Measurements from ENCODE around the gene GSS. TPM values are rescaled to one million over a fixed set of nuclear protein-coding genes. Genes with fewer than 3 reads are reported as not detected.
A peak's percentile ranks its signal among the peaks of the same experiment; 100 is the strongest.

Gene GSS
- total RNA-seq, 6 donors from 2014 or later = 26.1 to 106 (median 34.3) TPM

DNA sequence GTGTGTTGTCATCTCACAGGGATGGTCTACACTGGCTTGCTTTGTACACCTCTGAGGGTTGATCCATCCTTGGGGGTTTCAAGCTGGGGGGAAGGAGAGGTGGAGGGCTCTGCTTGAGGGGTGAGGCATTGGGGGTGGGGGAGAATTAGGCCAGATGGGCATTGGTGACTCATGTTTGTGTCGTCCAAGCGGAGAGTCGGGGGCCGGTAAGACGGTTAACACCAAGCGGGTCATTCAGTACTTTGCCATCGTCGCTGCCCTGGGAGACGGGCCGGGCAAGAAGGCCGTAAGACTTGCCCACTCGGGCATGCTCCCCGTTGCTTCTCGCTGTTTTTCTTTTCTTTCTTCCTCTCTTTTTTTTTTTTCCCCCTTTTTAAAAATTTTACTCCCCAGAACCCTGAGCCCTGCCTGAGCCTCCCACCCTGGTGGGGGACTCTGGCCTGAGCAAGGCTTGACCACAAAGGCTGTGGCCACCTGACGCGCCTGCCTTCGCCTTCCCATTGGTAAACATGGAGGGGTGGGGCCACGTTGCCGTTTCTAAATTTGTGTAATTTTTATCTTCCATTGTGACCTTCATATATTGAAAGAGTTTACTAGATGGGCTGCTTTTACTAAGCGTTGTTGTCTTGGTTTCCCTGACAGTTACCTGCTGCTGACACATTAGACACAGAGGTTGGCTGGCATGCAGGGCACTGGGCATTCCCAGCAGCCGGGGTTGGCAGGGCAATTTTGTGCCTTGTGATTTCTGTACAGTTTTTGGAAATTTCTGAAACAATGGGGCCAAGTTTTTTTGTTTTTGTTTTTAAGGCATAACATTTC lies 26.9 kb upstream of the GSS start:
- H3K9me3 ChIP-seq = no peaks in the 10 kb centered on the region
- no peak for TF ChIP-seq EP300 (IDR thresholded peaks at IDR 0.05)
- H3K4me3 ChIP-seq = no peak overlapping the region
- ATAC-seq (ENCODE audit: low FRiP score in 2 of 2) = no peak
- H3K27ac ChIP-seq = no peak overlapping the region
- H3K36me3 ChIP-seq = no peaks in the 10 kb centered on the region
- peaks cover 0 to 3% (median 0%) of the 10 kb centered on the region in 4 donors for H3K27me3 ChIP-seq
- no peak for DNase-seq
- peaks cover 0 to 10% (median 1%) of the 10 kb centered on the region in 4 donors for H3K4me1 ChIP-seq
- WGBS, 2 donors = 90 to 91% methylated on average over 21 of the region's 21 CpGs

DNA sequence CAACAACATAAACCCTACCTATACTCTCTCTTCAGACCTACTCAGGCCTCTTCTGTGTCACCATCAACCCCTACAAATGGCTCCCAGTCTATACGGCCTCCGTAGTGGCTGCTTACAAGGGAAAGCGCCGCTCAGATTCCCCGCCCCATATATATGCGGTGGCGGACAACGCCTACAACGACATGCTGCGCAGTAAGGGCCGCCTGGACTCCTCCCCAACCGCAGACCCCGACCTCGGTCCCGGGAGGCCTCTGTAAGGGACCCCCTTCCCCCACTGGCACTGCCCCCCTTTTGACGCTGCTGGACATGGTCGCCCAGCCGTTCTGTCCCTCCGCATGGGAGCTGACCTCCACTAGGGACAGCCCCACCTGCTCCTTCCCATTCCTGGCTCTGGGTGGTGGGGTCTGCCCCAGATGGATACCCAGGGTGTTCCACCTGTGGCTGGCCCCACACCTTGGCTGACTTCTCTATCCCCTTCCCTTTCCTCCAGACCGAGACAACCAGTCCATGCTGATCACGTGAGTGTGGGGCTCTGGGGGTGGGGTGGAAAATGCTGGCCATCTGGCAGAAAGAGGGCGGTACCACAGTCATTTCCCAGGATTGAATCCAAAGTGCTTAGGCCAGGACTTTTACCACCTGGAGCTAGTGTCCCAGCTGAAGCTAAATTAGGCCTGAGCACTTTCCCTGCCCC lies 25.1 kb upstream of the GSS start:
- Histone ChIP-seq H3K27me3 (peaks cover 0 to 3% (median 0%) of the 10 kb centered on the region in 4 donors), H3K27ac (no peak overlapping the region), H3K9me3 (no peaks in the 10 kb centered on the region), H3K4me3 (no peak overlapping the region), H3K4me1 (no peaks in the 10 kb centered on the region), H3K36me3 (no peaks in the 10 kb centered on the region)
- TF ChIP-seq POLR2AphosphoS5 (IDR thresholded peaks at IDR 0.05) (no peak), POLR2A (IDR thresholded peaks at IDR 0.05) (no peak), EP300 (IDR thresholded peaks at IDR 0.05) (no peak)
- TF ChIP-seq, protein P1, sequence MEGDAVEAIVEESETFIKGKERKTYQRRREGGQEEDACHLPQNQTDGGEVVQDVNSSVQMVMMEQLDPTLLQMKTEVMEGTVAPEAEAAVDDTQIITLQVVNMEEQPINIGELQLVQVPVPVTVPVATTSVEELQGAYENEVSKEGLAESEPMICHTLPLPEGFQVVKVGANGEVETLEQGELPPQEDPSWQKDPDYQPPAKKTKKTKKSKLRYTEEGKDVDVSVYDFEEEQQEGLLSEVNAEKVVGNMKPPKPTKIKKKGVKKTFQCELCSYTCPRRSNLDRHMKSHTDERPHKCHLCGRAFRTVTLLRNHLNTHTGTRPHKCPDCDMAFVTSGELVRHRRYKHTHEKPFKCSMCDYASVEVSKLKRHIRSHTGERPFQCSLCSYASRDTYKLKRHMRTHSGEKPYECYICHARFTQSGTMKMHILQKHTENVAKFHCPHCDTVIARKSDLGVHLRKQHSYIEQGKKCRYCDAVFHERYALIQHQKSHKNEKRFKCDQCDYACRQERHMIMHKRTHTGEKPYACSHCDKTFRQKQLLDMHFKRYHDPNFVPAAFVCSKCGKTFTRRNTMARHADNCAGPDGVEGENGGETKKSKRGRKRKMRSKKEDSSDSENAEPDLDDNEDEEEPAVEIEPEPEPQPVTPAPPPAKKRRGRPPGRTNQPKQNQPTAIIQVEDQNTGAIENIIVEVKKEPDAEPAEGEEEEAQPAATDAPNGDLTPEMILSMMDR (IDR thresholded peaks at IDR 0.05) = no peak
- 92 to 93% methylated on average over 22 of the region's 22 CpGs for WGBS, 2 donors
- DNase-seq = no peak
- ATAC-seq (ENCODE audit: low FRiP score in 2 of 2) = no peak

DNA sequence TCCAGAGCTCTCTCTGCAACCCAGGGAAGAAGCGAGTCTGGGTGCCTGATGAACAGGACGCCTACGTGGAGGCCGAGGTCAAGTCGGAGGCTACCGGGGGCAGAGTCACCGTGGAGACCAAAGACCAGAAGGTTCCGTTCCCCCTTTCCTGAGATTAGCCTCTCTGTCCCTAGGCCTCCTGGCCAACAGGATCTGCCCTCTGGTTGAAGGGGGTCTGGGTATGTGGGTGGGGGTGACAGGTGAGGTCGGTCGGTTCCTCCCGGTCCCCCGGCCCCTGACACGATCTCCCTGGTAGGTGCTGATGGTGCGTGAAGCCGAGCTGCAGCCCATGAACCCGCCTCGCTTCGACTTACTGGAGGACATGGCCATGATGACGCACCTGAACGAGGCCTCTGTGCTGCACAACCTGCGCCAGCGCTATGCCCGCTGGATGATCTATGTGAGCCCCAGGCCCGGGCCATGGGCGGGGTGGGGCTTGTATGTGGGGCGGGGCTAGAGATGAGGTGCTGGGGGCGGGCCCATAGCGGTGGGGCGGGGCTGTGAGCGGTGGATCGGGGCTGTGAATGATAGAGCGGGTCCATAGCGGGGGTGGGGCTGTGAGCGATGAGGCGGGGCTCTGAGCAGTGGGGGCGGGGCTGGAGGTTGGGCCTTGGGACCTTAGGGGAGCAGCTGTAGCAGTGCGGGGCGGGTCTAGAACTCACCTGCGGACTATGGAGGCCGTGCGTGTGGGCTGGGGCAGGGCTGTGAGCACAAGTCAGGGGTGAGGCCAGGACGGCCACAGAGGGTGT lies 24.0 kb upstream of the GSS start:
- Histone ChIP-seq H3K4me1 (no peaks in the 10 kb centered on the region), H3K27ac (no peak overlapping the region), H3K9me3 (no peaks in the 10 kb centered on the region), H3K27me3 (peaks cover 0 to 3% (median 0%) of the 10 kb centered on the region in 4 donors), H3K36me3 (no peaks in the 10 kb centered on the region), H3K4me3 (no peak overlapping the region)
- no peak for TF ChIP-seq POLR2A (IDR thresholded peaks at IDR 0.05)
- TF ChIP-seq EP300 (IDR thresholded peaks at IDR 0.05) = no peak
- TF ChIP-seq, protein P1 (IDR thresholded peaks at IDR 0.05) = no peak
- no peak for TF ChIP-seq POLR2AphosphoS5 (IDR thresholded peaks at IDR 0.05)
- DNase-seq (no peak), ATAC-seq (ENCODE audit: low FRiP score in 2 of 2) (peak; percentile 8 to 56)
- WGBS, 2 donors = 74 to 83% methylated on average over 31 to 32 of the region's 42 CpGs

DNA sequence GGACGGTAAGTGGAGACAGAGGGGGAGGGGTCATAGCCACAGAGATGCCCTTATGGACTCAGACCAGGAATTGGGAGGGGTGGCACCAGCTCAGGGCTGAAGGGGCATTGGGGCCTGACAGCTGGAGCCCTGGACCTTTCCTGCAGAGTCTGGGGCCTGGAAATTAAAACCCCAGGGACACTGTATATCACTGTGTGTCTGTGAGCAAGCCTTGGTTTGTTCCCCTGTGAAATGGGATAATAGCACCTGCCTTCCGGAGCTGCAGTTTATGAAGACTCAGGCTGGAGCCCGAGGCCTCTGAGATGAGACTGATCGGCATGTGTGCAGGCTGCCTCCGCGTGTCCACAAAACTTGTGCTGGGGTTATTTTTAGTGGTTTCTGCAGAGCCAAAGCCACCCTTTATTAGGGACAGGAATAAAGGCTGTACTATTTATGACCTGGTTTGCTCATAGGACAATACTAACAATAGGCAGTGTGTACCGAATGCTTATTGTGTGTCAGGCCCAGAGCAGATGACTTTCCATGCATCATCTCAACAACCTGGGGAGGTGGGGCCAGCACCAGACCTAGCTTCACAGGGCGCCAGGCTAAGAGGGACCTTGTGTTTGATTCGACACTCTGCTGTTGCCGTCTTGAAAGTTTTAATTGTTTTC lies 22.6 kb upstream of the GSS start:
- no peaks in the 10 kb centered on the region for H3K36me3 ChIP-seq
- ATAC-seq (ENCODE audit: low FRiP score in 2 of 2) (no peak), DNase-seq (no peak)
- H3K4me1 ChIP-seq = no peaks in the 10 kb centered on the region
- TF ChIP-seq, protein P1 (IDR thresholded peaks at IDR 0.05) = no peak
- no peak for TF ChIP-seq EP300 (IDR thresholded peaks at IDR 0.05)
- TF ChIP-seq POLR2AphosphoS5 (IDR thresholded peaks at IDR 0.05) = no peak
- TF ChIP-seq POLR2A (IDR thresholded peaks at IDR 0.05) = no peak
- no peak overlapping the region for H3K27ac ChIP-seq
- H3K27me3 ChIP-seq = no peaks in the 10 kb centered on the region
- 79 to 81% methylated on average over 4 to 10 of the region's 10 CpGs for WGBS, 2 donors
- H3K9me3 ChIP-seq = no peaks in the 10 kb centered on the region
- no peak overlapping the region for H3K4me3 ChIP-seq

Measured in upper lobe of left lung (tissue), 6 donors.